HepG2 (cell line): ENCODE data around the gene NCOA3. TPM values are rescaled to one million over a fixed set of nuclear protein-coding genes. Genes with fewer than 3 reads are reported as not detected.

Source experiments
- ARID2 ChIP-seq: sonication (generic); formaldehyde crosslinking; IDR thresholded peaks from 2 replicates; pipeline ENCODE4 v1.8.1; 2022; ENCODE audit warnings: mild to moderate bottlenecking, missing genetic modification reagents, borderline replicate concordance
- EED ChIP-seq: sonication (generic); formaldehyde crosslinking; IDR thresholded peaks from 2 replicates; pipeline ENCODE4 v1.5.0; 2020; ENCODE audit warnings: mild to moderate bottlenecking, missing genetic modification reagents
- FOXJ3 ChIP-seq: sonication (generic); formaldehyde crosslinking; IDR thresholded peaks from 2 replicates; pipeline ENCODE4 v1.4.0; 2020; ENCODE audit warnings: missing genetic modification reagents, mild to moderate bottlenecking, borderline replicate concordance
- KIAA2018 ChIP-seq: sonication (generic); formaldehyde crosslinking; IDR thresholded peaks from 2 replicates; pipeline ENCODE4 v1.5.0; 2020; ENCODE audit warnings: mild to moderate bottlenecking, missing genetic modification reagents, borderline replicate concordance
- KMT2A ChIP-seq: sonication (generic); formaldehyde crosslinking; IDR thresholded peaks from 2 replicates; pipeline ENCODE4 v1.4.0; 2020; ENCODE audit warnings: missing genetic modification reagents
- MIER3 ChIP-seq: IDR thresholded peaks from 2 replicates; pipeline ENCODE4 v1.6.1; 2016; ENCODE audit warnings: missing compliant biosample characterization, borderline replicate concordance
- SALL1 ChIP-seq: sonication (generic); formaldehyde crosslinking; IDR thresholded peaks from 2 replicates; pipeline ENCODE4 v1.8.0; 2022; ENCODE audit warnings: mild to moderate bottlenecking, missing genetic modification reagents
- SYNCRIP ChIP-seq: fragments of 200-400 bp; formaldehyde crosslinking; IDR thresholded peaks from 2 replicates; pipeline ENCODE4 v1.6.1; 2018; ENCODE audit warnings: mild to moderate bottlenecking, low read depth, low read length; ENCODE audit not compliant: insufficient read depth
- ZFP41 ChIP-seq: sonication (generic); formaldehyde crosslinking; IDR thresholded peaks from 2 replicates; pipeline ENCODE4 v1.4.0; 2020; ENCODE audit warnings: mild to moderate bottlenecking, missing genetic modification reagents, borderline replicate concordance
- ZNF121 ChIP-seq: sonication (generic); formaldehyde crosslinking; IDR thresholded peaks from 2 replicates; pipeline ENCODE4 v1.5.0; 2020; ENCODE audit warnings: mild to moderate bottlenecking, missing genetic modification reagents
- ZNF333 ChIP-seq: sonication (generic); formaldehyde crosslinking; IDR thresholded peaks from 2 replicates; pipeline ENCODE4 v1.4.0; 2020; ENCODE audit warnings: mild to moderate bottlenecking, missing genetic modification reagents, borderline replicate concordance
- ZNF569 ChIP-seq: sonication (generic); formaldehyde crosslinking; IDR thresholded peaks from 2 replicates; pipeline ENCODE4 v1.5.0; 2020; ENCODE audit warnings: mild to moderate bottlenecking, missing genetic modification reagents, moderate library complexity, borderline replicate concordance
- ZNF761 ChIP-seq: sonication (generic); formaldehyde crosslinking; conservative IDR thresholded peaks from 2 replicates; pipeline ENCODE4 v1.4.0; 2020; ENCODE audit warnings: mild to moderate bottlenecking, missing genetic modification reagents
- polyA plus RNA-seq, 8 experiments: library from polyadenylated mRNA; depleted of rRNA in 3 of 8; stranded (reverse) in 7 of 8; unstranded in 1 of 8; fragments of >200 nt; fragmentation: Illumina TruSeq in 4 of 8; extraction: Trizol in 4 of 8; gene quantifications; 2 replicates each; pipeline versions ENCODE4 v1.2.1 to v1.2.3, GENCODE V29; 2011 to 2016; ENCODE audit warnings: low read depth in 4 of 8, missing spikeins in 1 of 8, mixed read lengths in 1 of 8; ENCODE audit not compliant: insufficient read depth in 1 of 8
- total RNA-seq, 5 experiments: library from RNA; depleted of rRNA; stranded (reverse); fragments of >200 nt; fragmentation: Illumina TruSeq; extraction: Trizol; gene quantifications; 2 replicates each; pipeline ENCODE4 v1.2.3, GENCODE V29; 2016; ENCODE audit warnings: low read depth in 1 of 5
- TF ChIP-seq, protein P1 (sequence below): sonication (generic); formaldehyde crosslinking; IDR thresholded peaks from 2 replicates; pipeline ENCODE4 v1.8.0; 2022; ENCODE audit warnings: missing genetic modification reagents, low read depth, mild to moderate bottlenecking, borderline replicate concordance
- TF ChIP-seq, protein P2 (sequence below): sonication (generic); formaldehyde crosslinking; IDR thresholded peaks from 2 replicates; pipeline ENCODE4 v1.5.0; 2020; ENCODE audit warnings: mild to moderate bottlenecking, missing genetic modification reagents, borderline replicate concordance
- TF ChIP-seq, protein P3 (sequence below): sonication (generic); formaldehyde crosslinking; IDR thresholded peaks from 2 replicates; pipeline ENCODE4 v1.4.0; 2020; ENCODE audit warnings: mild to moderate bottlenecking, missing genetic modification reagents

Gene NCOA3
- total and polyA plus RNA-seq, 2 of the 13 experiments (the other 11 are each of a cell fraction or from before 2014, with no cell fraction given): 35.0 to 56.8 TPM

DNA sequence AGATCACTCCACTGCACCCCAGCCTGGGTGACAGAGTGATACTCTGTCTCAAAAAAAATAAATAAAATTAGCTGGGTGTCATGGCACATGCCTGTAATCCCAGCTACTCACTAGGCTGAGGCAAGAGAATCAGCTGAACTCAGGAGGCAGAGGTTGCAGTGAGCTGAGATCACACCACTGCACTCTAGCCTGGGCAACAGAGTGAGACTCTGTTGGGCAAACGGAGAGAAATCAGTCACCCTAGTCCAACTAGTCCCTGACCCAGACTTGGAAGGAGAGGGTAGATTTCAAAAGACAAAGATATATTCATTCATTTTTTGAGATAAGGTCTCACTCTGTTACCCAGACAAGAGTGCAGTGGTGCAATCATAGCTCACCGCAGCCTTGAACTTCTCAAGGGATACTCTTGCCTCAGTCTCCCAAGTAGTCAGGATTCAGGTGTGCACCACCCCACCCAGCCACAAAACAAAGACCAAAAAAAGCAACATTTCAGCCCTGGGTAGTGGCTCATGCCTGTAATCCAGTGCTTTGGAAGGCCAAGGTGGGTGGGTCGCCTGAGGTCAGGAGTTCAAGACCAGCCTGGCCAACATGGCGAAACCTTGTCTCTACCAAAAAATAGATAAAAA, 26.2 kb upstream of the NCOA3 start (continued):
- TF ChIP-seq KIAA2018: no peak
- no peak for TF ChIP-seq ZNF761 (CRISPR knock-in tag)
- no peak for TF ChIP-seq ZNF333
- TF ChIP-seq, protein P1, sequence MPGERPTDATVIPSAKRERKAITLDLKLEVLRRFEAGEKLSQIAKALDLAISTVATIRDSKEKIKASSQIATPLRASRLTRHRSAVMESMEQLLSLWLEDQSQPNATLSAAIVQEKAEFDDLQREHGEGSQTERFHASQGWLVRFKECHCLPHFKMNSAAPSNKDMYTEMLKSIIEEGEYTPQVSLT (CRISPR knock-in tag): no peak
- TF ChIP-seq ZNF569 (CRISPR knock-in tag): no peak
- TF ChIP-seq, protein P2, sequence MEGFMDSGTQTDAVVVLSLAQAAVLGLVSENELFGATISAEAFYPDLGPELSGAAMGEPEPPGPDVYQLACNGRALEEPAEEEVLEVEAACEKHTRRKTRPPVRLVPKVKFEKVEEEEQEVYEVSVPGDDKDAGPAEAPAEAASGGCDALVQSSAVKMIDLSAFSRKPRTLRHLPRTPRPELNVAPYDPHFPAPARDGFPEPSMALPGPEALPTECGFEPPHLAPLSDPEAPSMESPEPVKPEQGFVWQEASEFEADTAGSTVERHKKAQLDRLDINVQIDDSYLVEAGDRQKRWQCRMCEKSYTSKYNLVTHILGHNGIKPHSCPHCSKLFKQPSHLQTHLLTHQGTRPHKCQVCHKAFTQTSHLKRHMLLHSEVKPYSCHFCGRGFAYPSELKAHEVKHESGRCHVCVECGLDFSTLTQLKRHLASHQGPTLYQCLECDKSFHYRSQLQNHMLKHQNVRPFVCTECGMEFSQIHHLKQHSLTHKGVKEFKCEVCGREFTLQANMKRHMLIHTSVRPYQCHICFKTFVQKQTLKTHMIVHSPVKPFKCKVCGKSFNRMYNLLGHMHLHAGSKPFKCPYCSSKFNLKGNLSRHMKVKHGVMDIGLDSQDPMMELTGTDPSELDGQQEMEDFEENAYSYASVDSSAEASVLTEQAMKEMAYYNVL (CRISPR knock-in tag): no peak
- TF ChIP-seq FOXJ3 (CRISPR knock-in tag): no peak
- TF ChIP-seq ZNF121 (CRISPR knock-in tag): peak; percentile 93
- TF ChIP-seq KMT2A (CRISPR knock-in tag): no peak
- TF ChIP-seq, protein P3, sequence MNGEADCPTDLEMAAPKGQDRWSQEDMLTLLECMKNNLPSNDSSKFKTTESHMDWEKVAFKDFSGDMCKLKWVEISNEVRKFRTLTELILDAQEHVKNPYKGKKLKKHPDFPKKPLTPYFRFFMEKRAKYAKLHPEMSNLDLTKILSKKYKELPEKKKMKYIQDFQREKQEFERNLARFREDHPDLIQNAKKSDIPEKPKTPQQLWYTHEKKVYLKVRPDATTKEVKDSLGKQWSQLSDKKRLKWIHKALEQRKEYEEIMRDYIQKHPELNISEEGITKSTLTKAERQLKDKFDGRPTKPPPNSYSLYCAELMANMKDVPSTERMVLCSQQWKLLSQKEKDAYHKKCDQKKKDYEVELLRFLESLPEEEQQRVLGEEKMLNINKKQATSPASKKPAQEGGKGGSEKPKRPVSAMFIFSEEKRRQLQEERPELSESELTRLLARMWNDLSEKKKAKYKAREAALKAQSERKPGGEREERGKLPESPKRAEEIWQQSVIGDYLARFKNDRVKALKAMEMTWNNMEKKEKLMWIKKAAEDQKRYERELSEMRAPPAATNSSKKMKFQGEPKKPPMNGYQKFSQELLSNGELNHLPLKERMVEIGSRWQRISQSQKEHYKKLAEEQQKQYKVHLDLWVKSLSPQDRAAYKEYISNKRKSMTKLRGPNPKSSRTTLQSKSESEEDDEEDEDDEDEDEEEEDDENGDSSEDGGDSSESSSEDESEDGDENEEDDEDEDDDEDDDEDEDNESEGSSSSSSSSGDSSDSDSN: no peak
- TF ChIP-seq MIER3 (CRISPR knock-in tag): no peak
- TF ChIP-seq SYNCRIP: no peak
- TF ChIP-seq ZFP41 (CRISPR knock-in tag): no peak
- peak; percentile 16; the same call in 1 of the 2 replicates for TF ChIP-seq SALL1
- 0 out of 2 replicates have a peak, but pooled peaks have one; percentile 35 for TF ChIP-seq ARID2 (CRISPR knock-in tag)
- no peak for TF ChIP-seq EED (CRISPR knock-in tag)
